ENCODE measurements around the gene TAMALIN. TPM values are rescaled to one million over a fixed set of nuclear protein-coding genes. Genes with fewer than 3 reads are reported as not detected.

The TAMALIN gene
- total RNA-seq, 1 experiment from 2014 or later = 0.39 TPM

GRCh38 chr12:51980809-51981127 is 26.0 kb upstream of the TAMALIN start:
- no peak for DNase-seq (ENCODE audit: low read depth)

GRCh38 chr12:51984657-51985056 is 22.1 kb upstream of the TAMALIN start:
- DNase-seq (ENCODE audit: low read depth) = no peak

- no peak for DNase-seq (ENCODE audit: low read depth)
Observed at GRCh38 chr12:51985154-51985835, 21.5 kb upstream of the TAMALIN start.

- no peak for DNase-seq (ENCODE audit: low read depth)
Observed at GRCh38 chr12:51986834-51987233, 19.9 kb upstream of the TAMALIN start.

GRCh38 chr12:51992246-51992645 is 14.5 kb upstream of the TAMALIN start:
- DNase-seq (ENCODE audit: low read depth) = no peak

- DNase-seq (ENCODE audit: low read depth) = no peak
Observed at GRCh38 chr12:51994539-51994820, 12.3 kb upstream of the TAMALIN start.

- DNase-seq (ENCODE audit: low read depth) = no peak
Observed at GRCh38 chr12:51994959-51995358, 11.8 kb upstream of the TAMALIN start.

- DNase-seq (ENCODE audit: low read depth) = no peak
Observed at GRCh38 chr12:51997136-51997535, 9.6 kb upstream of the TAMALIN start.

- DNase-seq (ENCODE audit: low read depth) = no peak
Observed at GRCh38 chr12:52003016-52003550, 3.7 kb upstream of the TAMALIN start.

- DNase-seq (ENCODE audit: low read depth) = no peak
Observed at GRCh38 chr12:52003591-52003990, 3.2 kb upstream of the TAMALIN start.

GRCh38 chr12:52004042-52004648 is 2.6 kb upstream of the TAMALIN start:
- peak; percentile 41 for DNase-seq (ENCODE audit: low read depth)

GRCh38 chr12:52005218-52005902 is 1.4 kb upstream of the TAMALIN start:
- no peak for DNase-seq (ENCODE audit: low read depth)

- DNase-seq (ENCODE audit: low read depth) = no peak
Observed at GRCh38 chr12:52005903-52006703, 643 bp upstream of the TAMALIN start.

GRCh38 chr12:52007158-52007921 is 594 bp downstream of the TAMALIN start:
- no peak for DNase-seq (ENCODE audit: low read depth)

GRCh38 chr12:52007982-52008510 is 1.3 kb downstream of the TAMALIN start:
- DNase-seq (ENCODE audit: low read depth) = no peak

GRCh38 chr12:52009081-52009751 is 2.5 kb downstream of the TAMALIN start:
- DNase-seq (ENCODE audit: low read depth) = no peak

- DNase-seq (ENCODE audit: low read depth) = peak; percentile 21
Observed at GRCh38 chr12:52010152-52010622, 3.4 kb downstream of the TAMALIN start.

- no peak for DNase-seq (ENCODE audit: low read depth)
Observed at GRCh38 chr12:52010692-52011601, 4.2 kb downstream of the TAMALIN start.

GRCh38 chr12:52011602-52012214 is 5.0 kb downstream of the TAMALIN start:
- no peak for DNase-seq (ENCODE audit: low read depth)

Data from HT1080 (cell line).